ENCODE measurements around the gene GALNT16.
"Not testable (repeated sequence)": the region's sequence is repeated elsewhere in the genome, so short reads cannot be mapped to it uniquely, and the experiment has no call there.

GALNT16 gene

GRCh38 chr14:69259527-69260189 is at the start of gene GALNT16:
TSS of gene GALNT16 (plus strand) at chr14:69260158. CDS start at chr14:69260291, 133 bp downstream.
- ATAC-seq, result no peak

GRCh38 chr14:69214393-69214792 is 45.6 kb upstream of the GALNT16 start:
- ATAC-seq, result no peak

- not testable (repeated sequence) for ATAC-seq
Measured at GRCh38 chr14:69217663-69218062, 42.3 kb upstream of the GALNT16 start.

GRCh38 chr14:69224946-69225345 is 35.0 kb upstream of the GALNT16 start:
- no peak for ATAC-seq

- ATAC-seq, result no peak
Measured at GRCh38 chr14:69226178-69226577, 33.8 kb upstream of the GALNT16 start.

GRCh38 chr14:69226736-69227135 is 33.2 kb upstream of the GALNT16 start:
- no peak for ATAC-seq

- ATAC-seq, result no peak
Measured at GRCh38 chr14:69231486-69231885, 28.5 kb upstream of the GALNT16 start.

- ATAC-seq, result no peak
Measured at GRCh38 chr14:69232388-69232787, 27.6 kb upstream of the GALNT16 start.

GRCh38 chr14:69234106-69234505 is 25.9 kb upstream of the GALNT16 start:
- ATAC-seq, result no peak

GRCh38 chr14:69235708-69236107 is 24.2 kb upstream of the GALNT16 start:
- ATAC-seq, result no peak

GRCh38 chr14:69237142-69237541 is 22.8 kb upstream of the GALNT16 start:
- ATAC-seq, result no peak

GRCh38 chr14:69237584-69237983 is 22.4 kb upstream of the GALNT16 start:
- ATAC-seq, result no peak

GRCh38 chr14:69238883-69239282 is 21.1 kb upstream of the GALNT16 start:
- ATAC-seq, result no peak

GRCh38 chr14:69240527-69241173 is 19.3 kb upstream of the GALNT16 start:
- ATAC-seq, result no peak

- ATAC-seq, result no peak
Measured at GRCh38 chr14:69241577-69241976, 18.4 kb upstream of the GALNT16 start.

GRCh38 chr14:69242311-69243224 is 17.4 kb upstream of the GALNT16 start:
- ATAC-seq, result no peak

GRCh38 chr14:69244946-69245345 is 15.0 kb upstream of the GALNT16 start:
- ATAC-seq, result no peak

GRCh38 chr14:69246331-69246730 is 13.6 kb upstream of the GALNT16 start:
- no peak for ATAC-seq

GRCh38 chr14:69247676-69248440 is 12.1 kb upstream of the GALNT16 start:
- no peak for ATAC-seq

GRCh38 chr14:69249603-69250002 is 10.4 kb upstream of the GALNT16 start:
- ATAC-seq, result no peak

GRCh38 chr14:69252851-69253250 is 7.1 kb upstream of the GALNT16 start:
- ATAC-seq, result no peak

- ATAC-seq, result no peak
Measured at GRCh38 chr14:69259168-69259526, 811 bp upstream of the GALNT16 start.

Data from activated CD4-positive, CD25-positive, alpha-beta regulatory T cell treated with anti-CD3 and anti-CD28 coated beads, Interleukin-2, amount 50 U/mL, for 24 hours (primary cell).